Panc1 (cell line): ENCODE results near the gene FAM9A. TPM values are rescaled to one million over a fixed set of nuclear protein-coding genes. Genes with fewer than 3 reads are reported as not detected.

ENCODE experiments used
- ATAC-seq: fragments of 200-7000 bp; cut with Tn5 transposase; 2 replicates; pipeline ENCODE4 v1.9.1; 2020; ENCODE audit warnings: mild to moderate bottlenecking, moderate library complexity
- BruUV-seq: library from RNA; stranded (reverse); fragments of 400-500 nt; replicated peaks from 2 replicates; lab custom pipeline; 2021; lab: Mats Ljungman, UMichigan
- CTCF ChIA-PET: fragments of 300-600 bp; sonication (Branson Sonifier 250); formaldehyde crosslinking; loops from one replicate; lab custom pipeline; 2022; ENCODE audit warnings: antibody characterized with exemption; lab: Charles Lee
- POLR2A ChIA-PET: fragments of 300-600 bp; sonication (Branson Sonifier 250); formaldehyde crosslinking; loops from one replicate; lab custom pipeline; 2022; ENCODE audit warnings: antibody characterized with exemption; lab: Charles Lee
- DNase-seq: peaks from one replicate; pipeline ENCODE4 v3.0.0-alpha.2; 2010; ENCODE audit warnings: low read depth, low spot score
- H3K27ac ChIP-seq: 2 replicates; pipeline ENCODE4 v1.5.1; 2011; ENCODE audit warnings: mild to moderate bottlenecking, low read length, inconsistent platforms
- H3K27me3 ChIP-seq: fragments of 200-500 bp; sonication (Bioruptor generic); 2 replicates; pipeline ENCODE4 v1.6.0; 2014; ENCODE audit warnings: low read length, inconsistent platforms; ENCODE audit not compliant: control insufficient read depth, insufficient read depth
- H3K36me3 ChIP-seq: fragments of 200-500 bp; sonication (Bioruptor generic); 2 replicates; pipeline ENCODE4 v1.5.1; 2014; ENCODE audit warnings: inconsistent platforms, mild to moderate bottlenecking, low read length, moderate library complexity; ENCODE audit not compliant: control insufficient read depth, insufficient read depth
- H3K4me1 ChIP-seq: 2 replicates; pipeline ENCODE4 v1.5.1; 2011; ENCODE audit warnings: inconsistent platforms, mild to moderate bottlenecking, low read length, moderate library complexity; ENCODE audit not compliant: control insufficient read depth, insufficient read depth
- H3K4me3 ChIP-seq, 2 experiments: 2 replicates each; pipeline ENCODE4 v1.5.1; 2011 to 2012; ENCODE audit warnings: low read depth in 2 of 2, low read length in 2 of 2, mild to moderate bottlenecking in 2 of 2, inconsistent platforms in 1 of 2, moderate library complexity in 1 of 2
- H3K9me3 ChIP-seq: fragments of 200-500 bp; sonication (Bioruptor generic); 2 replicates; pipeline ENCODE4 v1.5.1; 2014; ENCODE audit warnings: low read depth, mild to moderate bottlenecking, inconsistent platforms, low read length, moderate library complexity; ENCODE audit not compliant: control insufficient read depth, insufficient read depth
- POLR2AphosphoS5 ChIP-seq: IDR thresholded peaks from 2 replicates; pipeline ENCODE4 v1.6.1; 2012; ENCODE audit warnings: mild to moderate bottlenecking, low read depth, low read length, moderate library complexity
- SIN3A ChIP-seq: IDR thresholded peaks from 2 replicates; pipeline ENCODE4 v1.6.1; 2012; ENCODE audit warnings: low read depth, mild to moderate bottlenecking, low read length, moderate library complexity, borderline replicate concordance; ENCODE audit not compliant: insufficient read depth
- TCF7L2 ChIP-seq: IDR thresholded peaks from 2 replicates; pipeline ENCODE4 v1.6.1; 2011; ENCODE audit warnings: mild to moderate bottlenecking, low read depth, low read length, inconsistent platforms
- in situ Hi-C: cut with HindIII; loops from 2 replicates; pipeline ENCODE4 v1.10.0; 2016; ENCODE audit warnings: low sequenced_read_pairs, low pct_unique_long_range_greater_than_20kb
- intact Hi-C: fragments of 100-400 bp; cut with micrococcal nuclease; formaldehyde crosslinking; loops from one replicate; pipeline ENCODE4 v1.10.0; 2022; ENCODE audit not compliant: unreplicated experiment
- total RNA-seq: library from RNA; stranded (reverse); gene quantifications from one replicate; pipeline ENCODE4 v1.2.1, GENCODE V29; 2021; ENCODE audit not compliant: unreplicated experiment
- TF ChIP-seq, protein P1 (sequence below), 2 experiments: IDR thresholded peaks; 2 replicates each; pipeline ENCODE4 v1.6.1; 2011 to 2012; ENCODE audit warnings: low read depth in 2 of 2, control low read depth in 1 of 2, low read length in 1 of 2, mild to moderate bottlenecking in 1 of 2, moderate library complexity in 1 of 2; ENCODE audit not compliant: insufficient read depth in 1 of 2
- TF ChIP-seq, protein P2 (sequence below): fragments of 450-650 bp; IDR thresholded peaks from 2 replicates; pipeline ENCODE4 v1.5.1; 2017; ENCODE audit warnings: mild to moderate bottlenecking

Gene FAM9A
- total RNA-seq, 1 experiment from 2014 or later, result not detected

DNA sequence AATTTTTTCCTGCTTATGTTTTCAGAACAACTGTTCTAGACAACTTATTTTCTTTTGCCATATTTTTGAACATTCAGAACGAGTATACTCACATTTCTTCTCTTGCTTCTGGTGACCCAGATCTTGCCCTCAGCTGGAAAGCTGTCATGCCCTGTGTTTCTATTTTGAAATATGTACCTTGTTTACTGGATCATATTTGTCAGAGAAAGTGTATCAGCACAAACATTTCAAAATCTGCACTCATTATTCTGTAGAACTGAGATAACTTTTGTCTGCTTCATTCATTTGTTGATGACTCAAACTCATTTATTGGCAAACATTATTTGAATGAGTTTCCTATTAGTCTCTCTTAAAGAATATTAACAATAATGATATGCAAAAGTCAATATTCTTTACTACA lies 46.2 kb upstream of the FAM9A start:
- no peak overlapping the region for H3K27ac ChIP-seq
- no TSS peak for BruUV-seq
- TF ChIP-seq, protein P1, sequence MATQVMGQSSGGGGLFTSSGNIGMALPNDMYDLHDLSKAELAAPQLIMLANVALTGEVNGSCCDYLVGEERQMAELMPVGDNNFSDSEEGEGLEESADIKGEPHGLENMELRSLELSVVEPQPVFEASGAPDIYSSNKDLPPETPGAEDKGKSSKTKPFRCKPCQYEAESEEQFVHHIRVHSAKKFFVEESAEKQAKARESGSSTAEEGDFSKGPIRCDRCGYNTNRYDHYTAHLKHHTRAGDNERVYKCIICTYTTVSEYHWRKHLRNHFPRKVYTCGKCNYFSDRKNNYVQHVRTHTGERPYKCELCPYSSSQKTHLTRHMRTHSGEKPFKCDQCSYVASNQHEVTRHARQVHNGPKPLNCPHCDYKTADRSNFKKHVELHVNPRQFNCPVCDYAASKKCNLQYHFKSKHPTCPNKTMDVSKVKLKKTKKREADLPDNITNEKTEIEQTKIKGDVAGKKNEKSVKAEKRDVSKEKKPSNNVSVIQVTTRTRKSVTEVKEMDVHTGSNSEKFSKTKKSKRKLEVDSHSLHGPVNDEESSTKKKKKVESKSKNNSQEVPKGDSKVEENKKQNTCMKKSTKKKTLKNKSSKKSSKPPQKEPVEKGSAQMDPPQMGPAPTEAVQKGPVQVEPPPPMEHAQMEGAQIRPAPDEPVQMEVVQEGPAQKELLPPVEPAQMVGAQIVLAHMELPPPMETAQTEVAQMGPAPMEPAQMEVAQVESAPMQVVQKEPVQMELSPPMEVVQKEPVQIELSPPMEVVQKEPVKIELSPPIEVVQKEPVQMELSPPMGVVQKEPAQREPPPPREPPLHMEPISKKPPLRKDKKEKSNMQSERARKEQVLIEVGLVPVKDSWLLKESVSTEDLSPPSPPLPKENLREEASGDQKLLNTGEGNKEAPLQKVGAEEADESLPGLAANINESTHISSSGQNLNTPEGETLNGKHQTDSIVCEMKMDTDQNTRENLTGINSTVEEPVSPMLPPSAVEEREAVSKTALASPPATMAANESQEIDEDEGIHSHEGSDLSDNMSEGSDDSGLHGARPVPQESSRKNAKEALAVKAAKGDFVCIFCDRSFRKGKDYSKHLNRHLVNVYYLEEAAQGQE (IDR thresholded peaks at IDR 0.05; ENCODE audit: insufficient read depth in 1 of 2, low read depth in 2 of 2, low read length in 1 of 2), result no peak
- TF ChIP-seq, protein P2, sequence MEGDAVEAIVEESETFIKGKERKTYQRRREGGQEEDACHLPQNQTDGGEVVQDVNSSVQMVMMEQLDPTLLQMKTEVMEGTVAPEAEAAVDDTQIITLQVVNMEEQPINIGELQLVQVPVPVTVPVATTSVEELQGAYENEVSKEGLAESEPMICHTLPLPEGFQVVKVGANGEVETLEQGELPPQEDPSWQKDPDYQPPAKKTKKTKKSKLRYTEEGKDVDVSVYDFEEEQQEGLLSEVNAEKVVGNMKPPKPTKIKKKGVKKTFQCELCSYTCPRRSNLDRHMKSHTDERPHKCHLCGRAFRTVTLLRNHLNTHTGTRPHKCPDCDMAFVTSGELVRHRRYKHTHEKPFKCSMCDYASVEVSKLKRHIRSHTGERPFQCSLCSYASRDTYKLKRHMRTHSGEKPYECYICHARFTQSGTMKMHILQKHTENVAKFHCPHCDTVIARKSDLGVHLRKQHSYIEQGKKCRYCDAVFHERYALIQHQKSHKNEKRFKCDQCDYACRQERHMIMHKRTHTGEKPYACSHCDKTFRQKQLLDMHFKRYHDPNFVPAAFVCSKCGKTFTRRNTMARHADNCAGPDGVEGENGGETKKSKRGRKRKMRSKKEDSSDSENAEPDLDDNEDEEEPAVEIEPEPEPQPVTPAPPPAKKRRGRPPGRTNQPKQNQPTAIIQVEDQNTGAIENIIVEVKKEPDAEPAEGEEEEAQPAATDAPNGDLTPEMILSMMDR, result no peak
- TF ChIP-seq TCF7L2 (no peak), POLR2AphosphoS5 (no peak), SIN3A (no peak)

DNA sequence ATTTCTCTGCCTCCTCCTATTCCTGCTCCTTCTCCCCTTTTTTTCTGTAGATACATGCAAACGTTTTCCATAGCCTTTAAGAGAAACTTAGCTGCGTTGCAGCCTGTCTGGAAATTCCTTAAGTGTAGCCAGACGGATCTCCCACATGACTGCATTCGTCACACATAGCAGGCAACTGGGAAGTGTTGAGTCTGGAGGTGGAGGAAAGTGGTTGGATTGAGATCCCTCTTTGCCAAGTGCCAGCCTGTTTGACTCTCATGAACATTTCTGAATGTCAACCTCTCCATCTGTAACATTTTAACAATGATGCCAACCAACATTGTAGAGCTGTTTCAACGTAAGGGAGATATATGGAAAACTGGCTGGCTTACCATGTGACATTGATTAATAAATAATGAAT lies 45.1 kb upstream of the FAM9A start:
- ChIA-PET CTCF (no interaction called here), POLR2A (no interaction called here)
- Histone ChIP-seq H3K4me1 (no peaks in the 10 kb centered on the region), H3K27me3 (no peaks in the 10 kb centered on the region; the same call in 1 of the 2 replicates), H3K27ac (no peak overlapping the region), H3K36me3 (no peaks in the 10 kb centered on the region), H3K9me3 (no peaks in the 10 kb centered on the region), H3K4me3 (no peak overlapping the region)
- DNase-seq (no peak), ATAC-seq (no peak)
- no TSS peak for BruUV-seq
- intact Hi-C loops (no loop called here), in situ Hi-C loops (no loop called here)
- TF ChIP-seq, protein P1 (IDR thresholded peaks at IDR 0.05; ENCODE audit: insufficient read depth in 1 of 2, low read depth in 2 of 2, low read length in 1 of 2), result no peak
- TF ChIP-seq, protein P2, result no peak
- no peak for TF ChIP-seq POLR2AphosphoS5
- TF ChIP-seq SIN3A, result no peak
- TF ChIP-seq TCF7L2, result no peak

More for the DNA sequence above, 46.2 kb upstream of the FAM9A start:
- DNase-seq (no peak), ATAC-seq (no peak)
- no peak overlapping the region for H3K4me3 ChIP-seq
- H3K36me3 ChIP-seq, result no peaks in the 10 kb centered on the region
- CTCF ChIA-PET, result no interaction called here
- no peaks in the 10 kb centered on the region for H3K4me1 ChIP-seq
- intact Hi-C loops, result no loop called here
- POLR2A ChIA-PET, result no interaction called here
- H3K27me3 ChIP-seq, result no peaks in the 10 kb centered on the region; the same call in 1 of the 2 replicates
- no peaks in the 10 kb centered on the region for H3K9me3 ChIP-seq
- in situ Hi-C loops, result no loop called here
